HepG2 (cell line): ENCODE data around the gene TIPRL. TPM values are rescaled to one million over a fixed set of nuclear protein-coding genes. Genes with fewer than 3 reads are reported as not detected.
A peak's percentile ranks its signal among the peaks of the same experiment; 100 is the strongest.

Experiments used
- ATAC-seq: fragments of 200-7000 bp; cut with Tn5 transposase; 3 replicates; pipeline ENCODE4 v1.9.1; 2020; ENCODE audit warnings: mild to moderate bottlenecking, moderate library complexity
- BruUV-seq: library from RNA; stranded (reverse); fragments of 400-500 nt; replicated peaks from 2 replicates; lab custom pipeline; 2021; lab: Mats Ljungman, UMichigan
- CTCF ChIA-PET: fragments of 300-600 bp; formaldehyde crosslinking; extraction: SDS; loops from one replicate; lab custom pipeline; 2021; ENCODE audit warnings: low total read pairs, inconsistent platforms, low intra/inter-chr PET ratio; lab: Yijun Ruan, JAX
- POLR2A ChIA-PET: fragments of 350-600 bp; sonication (Branson Sonifier 250); formaldehyde crosslinking; loops from one replicate; lab custom pipeline; 2020; ENCODE audit warnings: antibody characterized with exemption, inconsistent platforms; lab: Yijun Ruan, JAX
- DNase-seq: peaks from one replicate; pipeline ENCODE4 v3.0.0-alpha.2; 2015; ENCODE audit warnings: low spot score
- FAIRE-seq: peaks from 3 replicates; lab custom pipeline; 2011; peaks lifted over from hg19 to GRCh38; lab: Jason Lieb, UNC
- H2AFZ ChIP-seq: one replicate; pipeline ENCODE4 v1.6.1; 2011; ENCODE audit warnings: low read length, inconsistent platforms
- H3K27ac ChIP-seq: fragments of 300-600 bp; 3 replicates; pipeline ENCODE4 v1.8.0; 2011; ENCODE audit warnings: mixed run types, mild to moderate bottlenecking, mixed read lengths, low read length, inconsistent platforms; ENCODE audit not compliant: insufficient read depth; ENCODE audit errors: extremely low read length
- H3K27me3 ChIP-seq, 2 experiments: fragments of 200-600 bp in 1 of 2; 2 replicates in 1 of 2; 3 replicates in 1 of 2; pipeline versions ENCODE4 v1.6.0 to v1.8.0; 2011; ENCODE audit warnings: low read length in 2 of 2, mild to moderate bottlenecking in 2 of 2, moderate library complexity in 2 of 2, inconsistent platforms in 1 of 2; ENCODE audit not compliant: insufficient read depth in 2 of 2, control insufficient read depth in 1 of 2
- H3K36me3 ChIP-seq, 2 experiments: fragments of 200-600 bp in 1 of 2; replicated peaks in 1 of 2; 2 replicates in 1 of 2; 3 replicates in 1 of 2; pipeline versions ENCODE4 v1.5.1 to v1.8.0; 2011; ENCODE audit warnings: low read length in 2 of 2, inconsistent platforms in 1 of 2; ENCODE audit not compliant: insufficient read depth in 2 of 2, control insufficient read depth in 1 of 2
- H3K4me1 ChIP-seq: 2 replicates; pipeline ENCODE4 v1.5.1; 2012; ENCODE audit warnings: low read length, inconsistent platforms; ENCODE audit not compliant: insufficient read depth
- H3K4me2 ChIP-seq: 2 replicates; pipeline ENCODE4 v1.6.0; 2011; ENCODE audit warnings: low read depth, low read length, inconsistent platforms
- H3K4me3 ChIP-seq, 3 experiments: fragments of 200-600 bp in 1 of 3; sonication (generic), shearing (Covaris generic) in 1 of 3; replicated peaks in 1 of 3; 2 replicates each; pipeline ENCODE4 v1.5.1; 2011 to 2016; ENCODE audit warnings: low read length in 3 of 3, inconsistent platforms in 2 of 3, low read depth in 2 of 3, mild to moderate bottlenecking in 2 of 3, control low read depth in 1 of 3, mixed read lengths in 1 of 3; ENCODE audit not compliant: insufficient read depth in 1 of 3
- H3K79me2 ChIP-seq: one replicate; pipeline ENCODE4 v1.6.1; 2011; ENCODE audit warnings: low read length, inconsistent platforms; ENCODE audit not compliant: insufficient read depth
- H3K9ac ChIP-seq: 2 replicates; pipeline ENCODE4 v1.6.0; 2011; ENCODE audit warnings: mild to moderate bottlenecking, low read depth, low read length, inconsistent platforms; ENCODE audit not compliant: insufficient read depth
- H3K9me3 ChIP-seq: 2 replicates; pipeline ENCODE4 v1.5.1; 2012; ENCODE audit warnings: mild to moderate bottlenecking, low read length
- H4K20me1 ChIP-seq: 2 replicates; pipeline ENCODE4 v1.6.0; 2011; ENCODE audit warnings: inconsistent platforms, mild to moderate bottlenecking, low read length, moderate library complexity; ENCODE audit not compliant: insufficient read depth
- ATF7 ChIP-seq, 2 experiments: fragments of 450-650 bp in 1 of 2; sonication (generic) in 1 of 2; formaldehyde crosslinking in 1 of 2; IDR thresholded peaks; 2 replicates each; pipeline versions ENCODE4 v1.4.0 to v1.6.1; 2016 to 2020; ENCODE audit warnings: antibody characterized with exemption in 1 of 2, mild to moderate bottlenecking in 1 of 2, missing genetic modification reagents in 1 of 2
- YY1 ChIP-seq: IDR thresholded peaks from 2 replicates; pipeline ENCODE4 v1.6.1; 2011; ENCODE audit warnings: low read length, low read depth, moderate library complexity, mild to moderate bottlenecking; ENCODE audit not compliant: insufficient read depth, insufficient replicate concordance
- ZNF350 ChIP-seq: sonication (generic); formaldehyde crosslinking; IDR thresholded peaks from 2 replicates; pipeline ENCODE4 v1.4.0; 2020; ENCODE audit warnings: mild to moderate bottlenecking, low read depth, missing genetic modification reagents, borderline replicate concordance
- ZNF367 ChIP-seq: sonication (generic); formaldehyde crosslinking; IDR thresholded peaks from 2 replicates; pipeline ENCODE4 v1.4.0; 2020; ENCODE audit warnings: missing genetic modification reagents, borderline replicate concordance
- ZNF382 ChIP-seq: sonication (generic); formaldehyde crosslinking; IDR thresholded peaks from 2 replicates; pipeline ENCODE4 v1.5.0; 2020; ENCODE audit warnings: missing genetic modification reagents, mild to moderate bottlenecking, borderline replicate concordance
- ZNF629 ChIP-seq: sonication (generic); formaldehyde crosslinking; conservative IDR thresholded peaks from 2 replicates; pipeline ENCODE4 v1.5.0; 2020; ENCODE audit warnings: missing genetic modification reagents
- WGBS: methylation state at CpG from one replicate; pipeline ENCODE4 v1.1.6; 2017; ENCODE audit warnings: low lambda C conversion rate; 5-methylcytosine and 5-hydroxymethylcytosine counted together
- in situ Hi-C: cut with HindIII; loops from 2 replicates; pipeline ENCODE4 v1.10.0; 2017; ENCODE audit warnings: low pct_unique_long_range_greater_than_20kb; ENCODE audit not compliant: extremely low pct_ligation_motif_present
- intact Hi-C: fragments of 100-400 bp; cut with micrococcal nuclease; formaldehyde crosslinking; loops from one replicate; pipeline ENCODE4 v1.10.0; 2022; ENCODE audit not compliant: unreplicated experiment
- polyA plus RNA-seq, 8 experiments: library from polyadenylated mRNA; depleted of rRNA in 3 of 8; stranded (reverse) in 7 of 8; unstranded in 1 of 8; fragments of >200 nt; fragmentation: Illumina TruSeq in 4 of 8; extraction: Trizol in 4 of 8; gene quantifications; 2 replicates each; pipeline versions ENCODE4 v1.2.1 to v1.2.3, GENCODE V29; 2011 to 2016; ENCODE audit warnings: low read depth in 4 of 8, missing spikeins in 1 of 8, mixed read lengths in 1 of 8; ENCODE audit not compliant: insufficient read depth in 1 of 8
- total RNA-seq, 5 experiments: library from RNA; depleted of rRNA; stranded (reverse); fragments of >200 nt; fragmentation: Illumina TruSeq; extraction: Trizol; gene quantifications; 2 replicates each; pipeline ENCODE4 v1.2.3, GENCODE V29; 2016; ENCODE audit warnings: low read depth in 1 of 5
- TF ChIP-seq, protein P1 (sequence below): sonication (generic); formaldehyde crosslinking; IDR thresholded peaks from 2 replicates; pipeline ENCODE4 v1.4.0; 2020; ENCODE audit warnings: mild to moderate bottlenecking, low read depth, missing genetic modification reagents
- TF ChIP-seq, protein P2 (sequence below): sonication (generic); formaldehyde crosslinking; IDR thresholded peaks from 2 replicates; pipeline ENCODE4 v1.8.1; 2023; ENCODE audit warnings: mild to moderate bottlenecking, inconsistent platforms, moderate library complexity, missing genetic modification reagents, borderline replicate concordance

TIPRL gene
- total and polyA plus RNA-seq, 2 of the 13 experiments (the other 11 are each of a cell fraction or from before 2014, with no cell fraction given): 10.1 to 22.8 TPM

DNA sequence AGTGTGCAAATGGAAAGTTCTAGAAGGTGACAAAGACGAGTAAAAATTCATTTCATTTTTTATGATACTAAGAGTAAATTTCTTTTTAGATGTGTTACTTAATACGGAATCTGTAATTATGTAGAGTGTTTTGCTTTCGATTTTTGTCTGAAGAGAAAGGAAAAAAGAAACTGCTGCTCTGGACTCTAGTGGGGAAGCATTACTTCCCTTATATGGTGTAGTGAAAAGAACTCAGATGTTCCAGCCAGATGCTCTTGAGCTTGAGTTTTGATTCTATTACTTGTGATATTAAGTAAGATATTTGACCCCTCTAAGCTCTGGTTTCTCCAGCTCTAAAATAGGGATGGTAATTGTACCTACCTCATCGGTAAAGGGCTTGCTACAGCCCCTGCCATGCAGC lies 29.8 kb upstream of the TIPRL start:
- Histone ChIP-seq H3K9me3 (no peaks in the 10 kb centered on the region), H3K27ac (no peak overlapping the region), H2AFZ (no peak overlapping the region), H3K36me3 (no peaks in the 10 kb centered on the region), H3K4me1 (peaks cover 10% of the 10 kb centered on the region), H3K4me2 (no peak overlapping the region), H3K4me3 (no peak overlapping the region), H3K9ac (no peak overlapping the region), H3K79me2 (no peaks in the 10 kb centered on the region), H4K20me1 (no peaks in the 10 kb centered on the region), H3K27me3 (no peaks in the 10 kb centered on the region)
- FAIRE-seq: no peak
- ATAC-seq: no peak
- TF ChIP-seq ATF7 (IDR thresholded peaks at IDR 0.05) (no peak), ATF7 (CRISPR knock-in tag; IDR thresholded peaks at IDR 0.05) (no peak), ZNF382 (no peak), ZNF367 (CRISPR knock-in tag) (no peak), ZNF350 (CRISPR knock-in tag) (no peak), YY1 (no peak)
- TF ChIP-seq, protein P1, sequence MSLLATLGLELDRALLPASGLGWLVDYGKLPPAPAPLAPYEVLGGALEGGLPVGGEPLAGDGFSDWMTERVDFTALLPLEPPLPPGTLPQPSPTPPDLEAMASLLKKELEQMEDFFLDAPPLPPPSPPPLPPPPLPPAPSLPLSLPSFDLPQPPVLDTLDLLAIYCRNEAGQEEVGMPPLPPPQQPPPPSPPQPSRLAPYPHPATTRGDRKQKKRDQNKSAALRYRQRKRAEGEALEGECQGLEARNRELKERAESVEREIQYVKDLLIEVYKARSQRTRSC (CRISPR knock-in tag): no peak
- in situ Hi-C loops (no loop called here), intact Hi-C loops (loop anchor here (5.0 kb wide), 1 partner anchor 57 kb away; no protein-coding TSS in a partner anchor)
- ChIA-PET CTCF (no interaction called here), POLR2A (no interaction called here)
- no TSS peak for BruUV-seq
- no peak for DNase-seq
- 48% methylated on average over 4 of the region's 4 CpGs for WGBS

DNA sequence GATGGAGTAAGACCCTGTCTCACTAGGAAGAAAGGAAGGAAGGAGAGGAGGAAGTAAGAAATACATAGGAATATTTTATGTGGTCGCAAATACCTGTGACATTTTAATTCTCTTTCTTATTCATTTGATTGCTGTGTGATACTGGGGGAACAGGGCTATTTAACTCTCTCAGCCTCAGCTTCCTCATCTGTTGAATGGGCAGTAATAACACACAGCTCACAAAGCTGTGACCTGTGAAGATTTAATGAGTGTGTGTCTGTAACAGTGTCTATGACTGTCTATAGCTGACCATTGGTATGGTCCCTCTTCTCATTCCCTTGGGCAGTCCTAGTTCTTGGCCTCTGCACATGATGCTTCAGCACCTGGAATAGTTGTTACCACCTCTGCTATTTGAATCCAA lies 28.5 kb upstream of the TIPRL start:
- DNase-seq (no peak), ATAC-seq (no peak), FAIRE-seq (no peak)
- CTCF ChIA-PET: no interaction called here
- no peak overlapping the region for H3K9ac ChIP-seq
- H3K79me2 ChIP-seq: no peaks in the 10 kb centered on the region
- intact Hi-C loops: no loop called here
- H3K4me2 ChIP-seq: no peak overlapping the region
- H3K27me3 ChIP-seq: no peaks in the 10 kb centered on the region
- in situ Hi-C loops: no loop called here
- H3K4me3 ChIP-seq: no peak overlapping the region
- H3K36me3 ChIP-seq: no peaks in the 10 kb centered on the region
- POLR2A ChIA-PET: no interaction called here
- TF ChIP-seq ZNF629 (CRISPR knock-in tag): peak; percentile 68
- TF ChIP-seq, protein P2, sequence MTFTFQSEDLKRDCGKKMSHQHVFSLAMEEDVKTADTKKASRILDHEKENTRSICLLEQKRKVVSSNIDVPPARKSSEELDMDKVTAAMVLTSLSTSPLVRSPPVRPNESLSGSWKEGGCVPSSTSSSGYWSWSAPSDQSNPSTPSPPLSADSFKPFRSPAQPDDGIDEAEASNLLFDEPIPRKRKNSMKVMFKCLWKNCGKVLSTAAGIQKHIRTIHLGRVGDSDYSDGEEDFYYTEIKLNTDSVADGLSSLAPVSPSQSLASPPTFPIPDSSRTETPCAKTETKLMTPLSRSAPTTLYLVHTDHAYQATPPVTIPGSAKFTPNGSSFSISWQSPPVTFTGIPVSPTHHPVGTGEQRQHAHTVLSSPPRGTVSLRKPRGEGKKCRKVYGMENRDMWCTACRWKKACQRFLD (CRISPR knock-in tag): no peak
- no peak overlapping the region for H2AFZ ChIP-seq
- peaks cover 5% of the 10 kb centered on the region for H3K4me1 ChIP-seq
- 78% methylated on average over 1 of the region's 1 CpG for WGBS
- no peak overlapping the region for H3K27ac ChIP-seq
- H3K9me3 ChIP-seq: no peaks in the 10 kb centered on the region
- H4K20me1 ChIP-seq: no peaks in the 10 kb centered on the region
- BruUV-seq: no TSS peak
